ENCODE results near the gene SH3BP4.

The SH3BP4 gene

GRCh38 chr2:234945339-234945873, 6.4 kb upstream of the SH3BP4 start:
- no peak for DNase-seq (ENCODE audit: low spot score)

GRCh38 chr2:234947556-234947955, 4.3 kb upstream of the SH3BP4 start:
- DNase-seq (ENCODE audit: low spot score) = no peak

GRCh38 chr2:234949762-234950434, 1.9 kb upstream of the SH3BP4 start:
- DNase-seq (ENCODE audit: low spot score) = peak; percentile 69

GRCh38 chr2:234950435-234950729, 1.4 kb upstream of the SH3BP4 start:
- no peak for DNase-seq (ENCODE audit: low spot score)

GRCh38 chr2:234950730-234951663, 820 bp upstream of the SH3BP4 start:
- peak; percentile 47 for DNase-seq (ENCODE audit: low spot score)

GRCh38 chr2:234952270-234953115, 676 bp downstream of the SH3BP4 start:
- DNase-seq (ENCODE audit: low spot score) = peak; percentile 59

GRCh38 chr2:234953116-234954031, 1.6 kb downstream of the SH3BP4 start:
- peak; percentile 43 for DNase-seq (ENCODE audit: low spot score)

- DNase-seq (ENCODE audit: low spot score) = peak; percentile 47
Measured at GRCh38 chr2:234954551-234954992, 2.8 kb downstream of the SH3BP4 start.

- no peak for DNase-seq (ENCODE audit: low spot score)
Measured at GRCh38 chr2:234955091-234955591, 3.3 kb downstream of the SH3BP4 start.

- no peak for DNase-seq (ENCODE audit: low spot score)
Measured at GRCh38 chr2:234955971-234956509, 4.2 kb downstream of the SH3BP4 start.

GRCh38 chr2:234957834-234958135, 6.0 kb downstream of the SH3BP4 start:
- DNase-seq (ENCODE audit: low spot score) = no peak

- DNase-seq (ENCODE audit: low spot score) = no peak
Measured at GRCh38 chr2:234958311-234958710, 6.5 kb downstream of the SH3BP4 start.

GRCh38 chr2:234958746-234959395, 7.1 kb downstream of the SH3BP4 start:
- no peak for DNase-seq (ENCODE audit: low spot score)

GRCh38 chr2:234960175-234961088, 8.6 kb downstream of the SH3BP4 start:
- DNase-seq (ENCODE audit: low spot score) = no peak

GRCh38 chr2:234961784-234962183, 10.0 kb downstream of the SH3BP4 start:
- no peak for DNase-seq (ENCODE audit: low spot score)

GRCh38 chr2:234963773-234964615, 12.2 kb downstream of the SH3BP4 start:
- DNase-seq (ENCODE audit: low spot score) = peak; percentile 75

GRCh38 chr2:234964631-234965461, 13.0 kb downstream of the SH3BP4 start:
- DNase-seq (ENCODE audit: low spot score) = peak; percentile 55

Data from GM03348 (cell line).